Measurements from ENCODE around the gene ARHGEF11. TPM values are rescaled to one million over a fixed set of nuclear protein-coding genes. Genes with fewer than 3 reads are reported as not detected.

The ARHGEF11 gene
- total and polyA plus RNA-seq, 10 donors, result 3.4 to 65.3 (median 42.7) TPM

GRCh38 chr1:157084720-157085119 is 39.2 kb upstream of the ARHGEF11 start:
- no peak overlapping the region for H3K27ac ChIP-seq
- H3K27me3 ChIP-seq (replicated peaks in 1 of 7), result peaks cover 0 to 1% (median 0%) of the 10 kb centered on the region in 7 donors
- no peaks in the 10 kb centered on the region for H3K9me3 ChIP-seq
- DNase-seq, result no peak
- no peaks in the 10 kb centered on the region for H3K36me3 ChIP-seq
- 73 to 84% (median 80%) methylated on average over 5 of the region's 5 CpGs for WGBS, 5 donors
- TF ChIP-seq POLR2A (IDR thresholded peaks at IDR 0.05) (no peak), POLR2AphosphoS5 (IDR thresholded peaks at IDR 0.05) (no peak)
- TF ChIP-seq, protein P1, sequence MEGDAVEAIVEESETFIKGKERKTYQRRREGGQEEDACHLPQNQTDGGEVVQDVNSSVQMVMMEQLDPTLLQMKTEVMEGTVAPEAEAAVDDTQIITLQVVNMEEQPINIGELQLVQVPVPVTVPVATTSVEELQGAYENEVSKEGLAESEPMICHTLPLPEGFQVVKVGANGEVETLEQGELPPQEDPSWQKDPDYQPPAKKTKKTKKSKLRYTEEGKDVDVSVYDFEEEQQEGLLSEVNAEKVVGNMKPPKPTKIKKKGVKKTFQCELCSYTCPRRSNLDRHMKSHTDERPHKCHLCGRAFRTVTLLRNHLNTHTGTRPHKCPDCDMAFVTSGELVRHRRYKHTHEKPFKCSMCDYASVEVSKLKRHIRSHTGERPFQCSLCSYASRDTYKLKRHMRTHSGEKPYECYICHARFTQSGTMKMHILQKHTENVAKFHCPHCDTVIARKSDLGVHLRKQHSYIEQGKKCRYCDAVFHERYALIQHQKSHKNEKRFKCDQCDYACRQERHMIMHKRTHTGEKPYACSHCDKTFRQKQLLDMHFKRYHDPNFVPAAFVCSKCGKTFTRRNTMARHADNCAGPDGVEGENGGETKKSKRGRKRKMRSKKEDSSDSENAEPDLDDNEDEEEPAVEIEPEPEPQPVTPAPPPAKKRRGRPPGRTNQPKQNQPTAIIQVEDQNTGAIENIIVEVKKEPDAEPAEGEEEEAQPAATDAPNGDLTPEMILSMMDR (IDR thresholded peaks at IDR 0.05 in 8 of 11, conservative IDR thresholded peaks at IDR 0.05 in 3 of 11), result no peak
- no peaks in the 10 kb centered on the region for H3K4me1 ChIP-seq
- intact Hi-C loops (cut with DNase I; ENCODE audit: low total_unique reads), result no loop called here
- no peak overlapping the region for H3K4me3 ChIP-seq

- peaks cover 0 to 6% (median 0%) of the 10 kb centered on the region in 7 donors for H3K27me3 ChIP-seq (replicated peaks in 1 of 7)
- H3K4me1 ChIP-seq, result no peaks in the 10 kb centered on the region
- TF ChIP-seq, protein P1 (IDR thresholded peaks at IDR 0.05 in 8 of 11, conservative IDR thresholded peaks at IDR 0.05 in 3 of 11), result no peak
- TF ChIP-seq POLR2A (IDR thresholded peaks at IDR 0.05) (no peak), POLR2AphosphoS5 (IDR thresholded peaks at IDR 0.05) (no peak)
- no peak for DNase-seq
- no peaks in the 10 kb centered on the region for H3K36me3 ChIP-seq
- 81 to 89% (median 81%) methylated on average over 5 of the region's 5 CpGs for WGBS, 5 donors
- H3K9me3 ChIP-seq, result no peaks in the 10 kb centered on the region
- no peak overlapping the region for H3K4me3 ChIP-seq
- no peak overlapping the region for H3K27ac ChIP-seq
- intact Hi-C loops (cut with DNase I; ENCODE audit: low total_unique reads), result no loop called here
Observed at GRCh38 chr1:157081707-157082106, 36.2 kb upstream of the ARHGEF11 start.

DNA sequence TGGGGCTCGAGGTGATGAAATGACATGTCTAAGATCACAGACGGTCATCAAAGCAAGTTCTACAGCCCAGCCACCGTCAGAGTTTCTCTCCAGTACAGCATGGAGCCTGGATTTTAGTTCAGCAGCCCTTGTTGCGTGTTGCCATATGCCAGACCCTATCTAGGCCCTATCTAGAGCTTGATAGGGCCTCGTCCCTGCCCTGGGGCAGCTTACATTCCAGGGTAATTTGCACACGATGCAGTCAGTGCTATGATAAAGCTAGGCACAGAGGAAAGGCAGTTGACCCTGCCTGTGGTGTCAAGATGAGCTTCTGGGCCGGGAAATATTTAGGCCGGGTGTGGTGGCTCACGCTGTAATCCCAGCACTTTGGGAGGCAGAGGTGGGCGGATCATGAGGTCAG is 35.2 kb upstream of the ARHGEF11 start:
- no peaks in the 10 kb centered on the region for H3K4me1 ChIP-seq
- TF ChIP-seq POLR2A (IDR thresholded peaks at IDR 0.05) (no peak), POLR2AphosphoS5 (IDR thresholded peaks at IDR 0.05) (no peak)
- TF ChIP-seq, protein P1 (IDR thresholded peaks at IDR 0.05 in 8 of 11, conservative IDR thresholded peaks at IDR 0.05 in 3 of 11), result no peak
- H3K4me3 ChIP-seq, result no peak overlapping the region
- no peak overlapping the region for H3K27ac ChIP-seq
- H3K36me3 ChIP-seq, result no peaks in the 10 kb centered on the region
- 75 to 89% (median 85%) methylated on average over 10 of the region's 10 CpGs for WGBS, 5 donors
- intact Hi-C loops (cut with DNase I; ENCODE audit: low total_unique reads), result no loop called here
- H3K27me3 ChIP-seq (replicated peaks in 1 of 7), result peaks cover 0 to 11% (median 0%) of the 10 kb centered on the region in 7 donors
- DNase-seq, result no peak
- H3K9me3 ChIP-seq, result no peaks in the 10 kb centered on the region

- 86 to 100% (median 95%) methylated on average over 1 of the region's 1 CpG for WGBS, 5 donors
- no peaks in the 10 kb centered on the region for H3K36me3 ChIP-seq
- H3K9me3 ChIP-seq, result no peaks in the 10 kb centered on the region
- no peak for DNase-seq
- intact Hi-C loops (cut with DNase I; ENCODE audit: low total_unique reads), result no loop called here
- H3K4me1 ChIP-seq, result peaks cover 0 to 8% (median 5%) of the 10 kb centered on the region in 6 donors
- H3K27ac ChIP-seq, result no peak overlapping the region
- TF ChIP-seq POLR2A (IDR thresholded peaks at IDR 0.05) (no peak), POLR2AphosphoS5 (IDR thresholded peaks at IDR 0.05) (no peak)
- TF ChIP-seq, protein P1 (IDR thresholded peaks at IDR 0.05 in 8 of 11, conservative IDR thresholded peaks at IDR 0.05 in 3 of 11), result no peak
- H3K4me3 ChIP-seq, result no peak overlapping the region
- peaks cover 0 to 37% (median 0%) of the 10 kb centered on the region in 7 donors for H3K27me3 ChIP-seq (replicated peaks in 1 of 7)
Observed at GRCh38 chr1:157077394-157077793, 31.9 kb upstream of the ARHGEF11 start.

Data from spleen (tissue), 11 donors.